ENCODE results near the gene FUT8.
"Not testable (repeated sequence)": the region's sequence is repeated elsewhere in the genome, so short reads cannot be mapped to it uniquely, and the experiment has no call there.

Gene FUT8

GRCh38 chr14:65716813-65717212 is 304.3 kb downstream of the FUT8 start:
- H3K36me3 ChIP-seq (ENCODE audit: control insufficient read depth, insufficient read depth, low read length); H3K9me3 ChIP-seq (ENCODE audit: control insufficient read depth, low read length); H3K4me1 ChIP-seq (ENCODE audit: control insufficient read depth, insufficient read depth, low read length); H3K27me3 ChIP-seq (ENCODE audit: control insufficient read depth, insufficient read depth, low read length); H3K4me3 ChIP-seq (ENCODE audit: low read length); H3K9ac ChIP-seq (ENCODE audit: low read length): not testable (repeated sequence)

- not testable (repeated sequence) for H3K36me3 ChIP-seq (ENCODE audit: control insufficient read depth, insufficient read depth, low read length); H3K9ac ChIP-seq (ENCODE audit: low read length); H3K27me3 ChIP-seq (ENCODE audit: control insufficient read depth, insufficient read depth, low read length); H3K4me3 ChIP-seq (ENCODE audit: low read length); H3K4me1 ChIP-seq (ENCODE audit: control insufficient read depth, insufficient read depth, low read length); H3K9me3 ChIP-seq (ENCODE audit: control insufficient read depth, low read length)
Observed at GRCh38 chr14:65717384-65717915, 304.9 kb downstream of the FUT8 start.

GRCh38 chr14:65718629-65719028 is 306.1 kb downstream of the FUT8 start:
- Histone ChIP-seq H3K36me3 (ENCODE audit: control insufficient read depth, insufficient read depth, low read length) (no peaks in the 10 kb centered on the region), H3K4me1 (ENCODE audit: control insufficient read depth, insufficient read depth, low read length) (no peaks in the 10 kb centered on the region), H3K4me3 (ENCODE audit: low read length) (no peak overlapping the region), H3K9ac (ENCODE audit: low read length) (no peak overlapping the region), H3K27me3 (ENCODE audit: control insufficient read depth, insufficient read depth, low read length) (no peaks in the 10 kb centered on the region), H3K9me3 (ENCODE audit: control insufficient read depth, low read length) (no peaks in the 10 kb centered on the region)

- Histone ChIP-seq H3K4me1 (ENCODE audit: control insufficient read depth, insufficient read depth, low read length) (no peaks in the 10 kb centered on the region), H3K9ac (ENCODE audit: low read length) (no peak overlapping the region), H3K9me3 (ENCODE audit: control insufficient read depth, low read length) (no peaks in the 10 kb centered on the region), H3K4me3 (ENCODE audit: low read length) (no peak overlapping the region), H3K36me3 (ENCODE audit: control insufficient read depth, insufficient read depth, low read length) (no peaks in the 10 kb centered on the region), H3K27me3 (ENCODE audit: control insufficient read depth, insufficient read depth, low read length) (no peaks in the 10 kb centered on the region)
Observed at GRCh38 chr14:65720171-65720570, 307.6 kb downstream of the FUT8 start.

- no peaks in the 10 kb centered on the region for H3K27me3 ChIP-seq (ENCODE audit: control insufficient read depth, insufficient read depth, low read length)
- no peak overlapping the region for H3K9ac ChIP-seq (ENCODE audit: low read length)
- H3K36me3 ChIP-seq (ENCODE audit: control insufficient read depth, insufficient read depth, low read length), result no peaks in the 10 kb centered on the region
- H3K9me3 ChIP-seq (ENCODE audit: control insufficient read depth, low read length), result no peaks in the 10 kb centered on the region
- H3K4me1 ChIP-seq (ENCODE audit: control insufficient read depth, insufficient read depth, low read length), result no peaks in the 10 kb centered on the region
- no peak overlapping the region for H3K4me3 ChIP-seq (ENCODE audit: low read length)
Observed at GRCh38 chr14:65720743-65721142, 308.2 kb downstream of the FUT8 start.

GRCh38 chr14:65723348-65723747 is 310.8 kb downstream of the FUT8 start:
- Histone ChIP-seq H3K9ac (ENCODE audit: low read length) (no peak overlapping the region), H3K27me3 (ENCODE audit: control insufficient read depth, insufficient read depth, low read length) (no peaks in the 10 kb centered on the region), H3K36me3 (ENCODE audit: control insufficient read depth, insufficient read depth, low read length) (no peaks in the 10 kb centered on the region), H3K4me3 (ENCODE audit: low read length) (no peak overlapping the region), H3K4me1 (ENCODE audit: control insufficient read depth, insufficient read depth, low read length) (no peaks in the 10 kb centered on the region), H3K9me3 (ENCODE audit: control insufficient read depth, low read length) (no peaks in the 10 kb centered on the region)

- Histone ChIP-seq H3K36me3 (ENCODE audit: control insufficient read depth, insufficient read depth, low read length) (no peaks in the 10 kb centered on the region), H3K9me3 (ENCODE audit: control insufficient read depth, low read length) (no peaks in the 10 kb centered on the region), H3K4me1 (ENCODE audit: control insufficient read depth, insufficient read depth, low read length) (no peaks in the 10 kb centered on the region), H3K4me3 (ENCODE audit: low read length) (no peak overlapping the region), H3K27me3 (ENCODE audit: control insufficient read depth, insufficient read depth, low read length) (no peaks in the 10 kb centered on the region), H3K9ac (ENCODE audit: low read length) (no peak overlapping the region)
Observed at GRCh38 chr14:65728604-65729003, 316.1 kb downstream of the FUT8 start.

GRCh38 chr14:65729566-65729965 is 317.0 kb downstream of the FUT8 start:
- Histone ChIP-seq H3K4me1 (ENCODE audit: control insufficient read depth, insufficient read depth, low read length) (no peaks in the 10 kb centered on the region), H3K9ac (ENCODE audit: low read length) (no peak overlapping the region), H3K36me3 (ENCODE audit: control insufficient read depth, insufficient read depth, low read length) (no peaks in the 10 kb centered on the region), H3K27me3 (ENCODE audit: control insufficient read depth, insufficient read depth, low read length) (no peaks in the 10 kb centered on the region), H3K9me3 (ENCODE audit: control insufficient read depth, low read length) (no peaks in the 10 kb centered on the region), H3K4me3 (ENCODE audit: low read length) (no peak overlapping the region)

- no peaks in the 10 kb centered on the region for H3K36me3 ChIP-seq (ENCODE audit: control insufficient read depth, insufficient read depth, low read length)
- H3K27me3 ChIP-seq (ENCODE audit: control insufficient read depth, insufficient read depth, low read length), result no peaks in the 10 kb centered on the region
- no peaks in the 10 kb centered on the region for H3K9me3 ChIP-seq (ENCODE audit: control insufficient read depth, low read length)
- H3K9ac ChIP-seq (ENCODE audit: low read length), result no peak overlapping the region
- H3K4me3 ChIP-seq (ENCODE audit: low read length), result no peak overlapping the region
- H3K4me1 ChIP-seq (ENCODE audit: control insufficient read depth, insufficient read depth, low read length), result no peaks in the 10 kb centered on the region
Observed at GRCh38 chr14:65731933-65732506, 319.5 kb downstream of the FUT8 start.

GRCh38 chr14:65738339-65738738 is 325.8 kb downstream of the FUT8 start:
- H3K4me1 ChIP-seq (ENCODE audit: control insufficient read depth, insufficient read depth, low read length), result no peaks in the 10 kb centered on the region
- H3K27me3 ChIP-seq (ENCODE audit: control insufficient read depth, insufficient read depth, low read length), result no peaks in the 10 kb centered on the region
- no peaks in the 10 kb centered on the region for H3K9me3 ChIP-seq (ENCODE audit: control insufficient read depth, low read length)
- H3K4me3 ChIP-seq (ENCODE audit: low read length), result no peak overlapping the region
- H3K36me3 ChIP-seq (ENCODE audit: control insufficient read depth, insufficient read depth, low read length), result peaks cover 3% of the 10 kb centered on the region
- H3K9ac ChIP-seq (ENCODE audit: low read length), result no peak overlapping the region

GRCh38 chr14:65745396-65746190 is 333.1 kb downstream of the FUT8 start:
- Histone ChIP-seq H3K4me3 (ENCODE audit: low read length) (no peak overlapping the region), H3K36me3 (ENCODE audit: control insufficient read depth, insufficient read depth, low read length) (peaks cover 3% of the 10 kb centered on the region), H3K4me1 (ENCODE audit: control insufficient read depth, insufficient read depth, low read length) (no peaks in the 10 kb centered on the region), H3K27me3 (ENCODE audit: control insufficient read depth, insufficient read depth, low read length) (no peaks in the 10 kb centered on the region), H3K9ac (ENCODE audit: low read length) (no peak overlapping the region), H3K9me3 (ENCODE audit: control insufficient read depth, low read length) (no peaks in the 10 kb centered on the region)

- Histone ChIP-seq H3K9me3 (ENCODE audit: control insufficient read depth, low read length) (no peaks in the 10 kb centered on the region), H3K27me3 (ENCODE audit: control insufficient read depth, insufficient read depth, low read length) (no peaks in the 10 kb centered on the region)
Observed at GRCh38 chr14:65748796-65749195, 336.3 kb downstream of the FUT8 start.

More at GRCh38 chr14:65748796-65749195, 336.3 kb downstream of the FUT8 start:
- Histone ChIP-seq H3K4me1 (ENCODE audit: control insufficient read depth, insufficient read depth, low read length) (peaks cover 13% of the 10 kb centered on the region), H3K9ac (ENCODE audit: low read length) (no peak overlapping the region), H3K36me3 (ENCODE audit: control insufficient read depth, insufficient read depth, low read length) (no peaks in the 10 kb centered on the region), H3K4me3 (ENCODE audit: low read length) (no peak overlapping the region)
